HepG2 (cell line): Measurements from ENCODE around the gene ATR. TPM values are rescaled to one million over a fixed set of nuclear protein-coding genes. Genes with fewer than 3 reads are reported as not detected.

ENCODE experiments used
- ATAC-seq: fragments of 200-7000 bp; cut with Tn5 transposase; 3 replicates; pipeline ENCODE4 v1.9.1; 2020; ENCODE audit warnings: mild to moderate bottlenecking, moderate library complexity
- BruUV-seq: library from RNA; stranded (reverse); fragments of 400-500 nt; replicated peaks from 2 replicates; lab custom pipeline; 2021; lab: Mats Ljungman, UMichigan
- CTCF ChIA-PET: fragments of 300-600 bp; formaldehyde crosslinking; extraction: SDS; loops from one replicate; lab custom pipeline; 2021; ENCODE audit warnings: low total read pairs, inconsistent platforms, low intra/inter-chr PET ratio; lab: Yijun Ruan, JAX
- POLR2A ChIA-PET: fragments of 350-600 bp; sonication (Branson Sonifier 250); formaldehyde crosslinking; loops from one replicate; lab custom pipeline; 2020; ENCODE audit warnings: antibody characterized with exemption, inconsistent platforms; lab: Yijun Ruan, JAX
- DNase-seq: peaks from one replicate; pipeline ENCODE4 v3.0.0-alpha.2; 2015; ENCODE audit warnings: low spot score
- FAIRE-seq: peaks from 3 replicates; lab custom pipeline; 2011; peaks lifted over from hg19 to GRCh38; lab: Jason Lieb, UNC
- H2AFZ ChIP-seq: one replicate; pipeline ENCODE4 v1.6.1; 2011; ENCODE audit warnings: low read length, inconsistent platforms
- H3K27ac ChIP-seq: fragments of 300-600 bp; 3 replicates; pipeline ENCODE4 v1.8.0; 2011; ENCODE audit warnings: mixed run types, mild to moderate bottlenecking, mixed read lengths, low read length, inconsistent platforms; ENCODE audit not compliant: insufficient read depth; ENCODE audit errors: extremely low read length
- H3K27me3 ChIP-seq, 2 experiments: fragments of 200-600 bp in 1 of 2; 2 replicates in 1 of 2; 3 replicates in 1 of 2; pipeline versions ENCODE4 v1.6.0 to v1.8.0; 2011; ENCODE audit warnings: low read length in 2 of 2, mild to moderate bottlenecking in 2 of 2, moderate library complexity in 2 of 2, inconsistent platforms in 1 of 2; ENCODE audit not compliant: insufficient read depth in 2 of 2, control insufficient read depth in 1 of 2
- H3K36me3 ChIP-seq, 2 experiments: fragments of 200-600 bp in 1 of 2; replicated peaks in 1 of 2; 2 replicates in 1 of 2; 3 replicates in 1 of 2; pipeline versions ENCODE4 v1.5.1 to v1.8.0; 2011; ENCODE audit warnings: low read length in 2 of 2, inconsistent platforms in 1 of 2; ENCODE audit not compliant: insufficient read depth in 2 of 2, control insufficient read depth in 1 of 2
- H3K4me1 ChIP-seq: 2 replicates; pipeline ENCODE4 v1.5.1; 2012; ENCODE audit warnings: low read length, inconsistent platforms; ENCODE audit not compliant: insufficient read depth
- H3K4me2 ChIP-seq: 2 replicates; pipeline ENCODE4 v1.6.0; 2011; ENCODE audit warnings: low read depth, low read length, inconsistent platforms
- H3K4me3 ChIP-seq, 3 experiments: fragments of 200-600 bp in 1 of 3; sonication (generic), shearing (Covaris generic) in 1 of 3; replicated peaks in 1 of 3; 2 replicates each; pipeline ENCODE4 v1.5.1; 2011 to 2016; ENCODE audit warnings: low read length in 3 of 3, inconsistent platforms in 2 of 3, low read depth in 2 of 3, mild to moderate bottlenecking in 2 of 3, control low read depth in 1 of 3, mixed read lengths in 1 of 3; ENCODE audit not compliant: insufficient read depth in 1 of 3
- H3K79me2 ChIP-seq: one replicate; pipeline ENCODE4 v1.6.1; 2011; ENCODE audit warnings: low read length, inconsistent platforms; ENCODE audit not compliant: insufficient read depth
- H3K9ac ChIP-seq: 2 replicates; pipeline ENCODE4 v1.6.0; 2011; ENCODE audit warnings: mild to moderate bottlenecking, low read depth, low read length, inconsistent platforms; ENCODE audit not compliant: insufficient read depth
- H3K9me3 ChIP-seq: 2 replicates; pipeline ENCODE4 v1.5.1; 2012; ENCODE audit warnings: mild to moderate bottlenecking, low read length
- H4K20me1 ChIP-seq: 2 replicates; pipeline ENCODE4 v1.6.0; 2011; ENCODE audit warnings: inconsistent platforms, mild to moderate bottlenecking, low read length, moderate library complexity; ENCODE audit not compliant: insufficient read depth
- ATF1 ChIP-seq: IDR thresholded peaks from 2 replicates; pipeline ENCODE4 v1.6.1; 2016; ENCODE audit warnings: mild to moderate bottlenecking, control low read depth
- CREM ChIP-seq, 2 experiments: sonication (generic) in 1 of 2; formaldehyde crosslinking in 1 of 2; IDR thresholded peaks; 2 replicates each; pipeline versions ENCODE4 v1.4.0 to v1.6.1; 2016 to 2020; ENCODE audit warnings: antibody characterized with exemption in 1 of 2, mild to moderate bottlenecking in 1 of 2, missing genetic modification reagents in 1 of 2
- ELF3 ChIP-seq: IDR thresholded peaks from 2 replicates; pipeline ENCODE4 v1.6.1; 2016; ENCODE audit warnings: missing genetic modification reagents, missing compliant biosample characterization
- ONECUT2 ChIP-seq: sonication (generic); formaldehyde crosslinking; IDR thresholded peaks from 2 replicates; pipeline ENCODE4 v1.4.0; 2020; ENCODE audit warnings: missing genetic modification reagents
- SIN3B ChIP-seq: fragments of 150-350 bp; IDR thresholded peaks from 2 replicates; pipeline ENCODE4 v1.6.1; 2014; ENCODE audit warnings: low read length
- ZNF550 ChIP-seq: sonication (generic); formaldehyde crosslinking; IDR thresholded peaks from 2 replicates; pipeline ENCODE4 v1.4.0; 2020; ENCODE audit warnings: mild to moderate bottlenecking, missing genetic modification reagents, borderline replicate concordance
- WGBS: methylation state at CpG from one replicate; pipeline ENCODE4 v1.1.6; 2017; ENCODE audit warnings: low lambda C conversion rate; 5-methylcytosine and 5-hydroxymethylcytosine counted together
- in situ Hi-C: cut with HindIII; loops from 2 replicates; pipeline ENCODE4 v1.10.0; 2017; ENCODE audit warnings: low pct_unique_long_range_greater_than_20kb; ENCODE audit not compliant: extremely low pct_ligation_motif_present
- intact Hi-C: fragments of 100-400 bp; cut with micrococcal nuclease; formaldehyde crosslinking; loops from one replicate; pipeline ENCODE4 v1.10.0; 2022; ENCODE audit not compliant: unreplicated experiment
- polyA plus RNA-seq, 8 experiments: library from polyadenylated mRNA; depleted of rRNA in 3 of 8; stranded (reverse) in 7 of 8; unstranded in 1 of 8; fragments of >200 nt; fragmentation: Illumina TruSeq in 4 of 8; extraction: Trizol in 4 of 8; gene quantifications; 2 replicates each; pipeline versions ENCODE4 v1.2.1 to v1.2.3, GENCODE V29; 2011 to 2016; ENCODE audit warnings: low read depth in 4 of 8, missing spikeins in 1 of 8, mixed read lengths in 1 of 8; ENCODE audit not compliant: insufficient read depth in 1 of 8
- total RNA-seq, 5 experiments: library from RNA; depleted of rRNA; stranded (reverse); fragments of >200 nt; fragmentation: Illumina TruSeq; extraction: Trizol; gene quantifications; 2 replicates each; pipeline ENCODE4 v1.2.3, GENCODE V29; 2016; ENCODE audit warnings: low read depth in 1 of 5
- TF ChIP-seq, protein P1 (sequence below): sonication (generic); formaldehyde crosslinking; conservative IDR thresholded peaks from 2 replicates; pipeline ENCODE4 v1.8.0; 2022; ENCODE audit warnings: missing genetic modification reagents

ATR gene
- total and polyA plus RNA-seq, 2 of the 13 experiments (the other 11 are each of a cell fraction or from before 2014, with no cell fraction given): 6.6 to 17.0 TPM

GRCh38 chr3:142484912-142485435, 93.6 kb downstream of the ATR start:
- Histone ChIP-seq H4K20me1 (no peaks in the 10 kb centered on the region), H3K79me2 (no peaks in the 10 kb centered on the region), H3K36me3 (peaks cover 0 to 22% of the 10 kb centered on the region in 2 experiments; a peak in 2 of 5 replicates), H3K4me2 (no peak overlapping the region), H3K27ac (no peak overlapping the region), H3K9ac (no peak overlapping the region), H3K9me3 (peaks cover 7% of the 10 kb centered on the region), H2AFZ (no peak overlapping the region)
- CTCF ChIA-PET: no interaction called here
- WGBS: 89% methylated on average over 4 of the region's 4 CpGs
- in situ Hi-C loops: no loop called here
- no peak for DNase-seq
- TF ChIP-seq SIN3B (no peak), CREM (IDR thresholded peaks at IDR 0.05) (no peak), CREM (CRISPR knock-in tag; IDR thresholded peaks at IDR 0.05) (no peak), ATF1 (no peak), ONECUT2 (CRISPR knock-in tag) (no peak), ZNF550 (CRISPR knock-in tag) (no peak)
- TF ChIP-seq, all 625 proteins: peak for 0
- no peak overlapping the region for H3K4me3 ChIP-seq
- BruUV-seq: no TSS peak
- intact Hi-C loops: no loop called here
- POLR2A ChIA-PET: no interaction called here
- ATAC-seq (no peak), FAIRE-seq (no peak)
- peaks cover 6% of the 10 kb centered on the region for H3K4me1 ChIP-seq
- H3K27me3 ChIP-seq: no peaks in the 10 kb centered on the region

GRCh38 chr3:142481196-142481595, 97.3 kb downstream of the ATR start:
- H3K9ac ChIP-seq: no peak overlapping the region
- FAIRE-seq (no peak), ATAC-seq (no peak), DNase-seq (no peak)
- no peak overlapping the region for H3K4me2 ChIP-seq
- TF ChIP-seq, protein P1, sequence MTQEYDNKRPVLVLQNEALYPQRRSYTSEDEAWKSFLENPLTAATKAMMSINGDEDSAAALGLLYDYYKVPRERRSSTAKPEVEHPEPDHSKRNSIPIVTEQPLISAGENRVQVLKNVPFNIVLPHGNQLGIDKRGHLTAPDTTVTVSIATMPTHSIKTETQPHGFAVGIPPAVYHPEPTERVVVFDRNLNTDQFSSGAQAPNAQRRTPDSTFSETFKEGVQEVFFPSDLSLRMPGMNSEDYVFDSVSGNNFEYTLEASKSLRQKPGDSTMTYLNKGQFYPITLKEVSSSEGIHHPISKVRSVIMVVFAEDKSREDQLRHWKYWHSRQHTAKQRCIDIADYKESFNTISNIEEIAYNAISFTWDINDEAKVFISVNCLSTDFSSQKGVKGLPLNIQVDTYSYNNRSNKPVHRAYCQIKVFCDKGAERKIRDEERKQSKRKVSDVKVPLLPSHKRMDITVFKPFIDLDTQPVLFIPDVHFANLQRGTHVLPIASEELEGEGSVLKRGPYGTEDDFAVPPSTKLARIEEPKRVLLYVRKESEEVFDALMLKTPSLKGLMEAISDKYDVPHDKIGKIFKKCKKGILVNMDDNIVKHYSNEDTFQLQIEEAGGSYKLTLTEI (CRISPR knock-in tag): no peak
- no peak for TF ChIP-seq ELF3 (CRISPR knock-in tag)
- BruUV-seq: no TSS peak
- no peaks in the 10 kb centered on the region for H3K79me2 ChIP-seq
- ChIA-PET CTCF (no interaction called here), POLR2A (no interaction called here)
- in situ Hi-C loops (no loop called here), intact Hi-C loops (no loop called here)
- H2AFZ ChIP-seq: no peak overlapping the region
- H3K9me3 ChIP-seq: peaks cover 7% of the 10 kb centered on the region
- WGBS: 92% methylated on average over 2 of the region's 2 CpGs
- H3K27ac ChIP-seq: no peak overlapping the region
- no peaks in the 10 kb centered on the region for H3K27me3 ChIP-seq
- no peak overlapping the region for H3K4me3 ChIP-seq
- no peaks in the 10 kb centered on the region for H3K4me1 ChIP-seq
- H3K36me3 ChIP-seq: peaks cover 0 to 13% of the 10 kb centered on the region in 2 experiments; a peak in 1 of 5 replicates
- H4K20me1 ChIP-seq: no peaks in the 10 kb centered on the region
